ENCODE measurements around the gene TMEM158.

DNA sequence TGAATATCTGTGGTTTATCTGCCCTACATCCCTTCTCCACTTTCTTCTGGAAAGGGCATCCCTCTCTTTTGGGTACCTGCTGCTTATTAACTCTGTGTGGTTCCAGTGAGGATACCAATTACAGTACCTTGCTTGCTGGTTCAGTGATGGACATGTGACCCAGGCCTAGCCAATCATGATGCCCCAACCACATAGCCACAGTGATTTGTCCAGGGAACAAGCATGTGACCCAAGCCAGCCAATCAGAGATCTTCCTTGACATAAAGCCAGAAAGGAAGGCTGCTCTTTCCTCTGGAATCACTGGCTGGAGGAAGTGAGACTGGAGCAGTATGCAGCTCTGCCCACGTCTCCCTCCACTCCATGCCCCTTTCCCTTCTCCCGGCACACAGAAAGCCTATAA, 10.9 kb upstream of the TMEM158 start:
- TF ChIP-seq, protein P1, sequence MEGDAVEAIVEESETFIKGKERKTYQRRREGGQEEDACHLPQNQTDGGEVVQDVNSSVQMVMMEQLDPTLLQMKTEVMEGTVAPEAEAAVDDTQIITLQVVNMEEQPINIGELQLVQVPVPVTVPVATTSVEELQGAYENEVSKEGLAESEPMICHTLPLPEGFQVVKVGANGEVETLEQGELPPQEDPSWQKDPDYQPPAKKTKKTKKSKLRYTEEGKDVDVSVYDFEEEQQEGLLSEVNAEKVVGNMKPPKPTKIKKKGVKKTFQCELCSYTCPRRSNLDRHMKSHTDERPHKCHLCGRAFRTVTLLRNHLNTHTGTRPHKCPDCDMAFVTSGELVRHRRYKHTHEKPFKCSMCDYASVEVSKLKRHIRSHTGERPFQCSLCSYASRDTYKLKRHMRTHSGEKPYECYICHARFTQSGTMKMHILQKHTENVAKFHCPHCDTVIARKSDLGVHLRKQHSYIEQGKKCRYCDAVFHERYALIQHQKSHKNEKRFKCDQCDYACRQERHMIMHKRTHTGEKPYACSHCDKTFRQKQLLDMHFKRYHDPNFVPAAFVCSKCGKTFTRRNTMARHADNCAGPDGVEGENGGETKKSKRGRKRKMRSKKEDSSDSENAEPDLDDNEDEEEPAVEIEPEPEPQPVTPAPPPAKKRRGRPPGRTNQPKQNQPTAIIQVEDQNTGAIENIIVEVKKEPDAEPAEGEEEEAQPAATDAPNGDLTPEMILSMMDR (conservative IDR thresholded peaks at IDR 0.05 in 1 of 2, IDR thresholded peaks at IDR 0.05 in 1 of 2; ENCODE audit: low read depth in 1 of 2, low read length in 2 of 2): no peak
- TF ChIP-seq EZH2 (IDR thresholded peaks at IDR 0.05; ENCODE audit: low read length, missing control alignments): no peak
